Measurements from ENCODE around the gene TSPAN11. TPM values are rescaled to one million over a fixed set of nuclear protein-coding genes. Genes with fewer than 3 reads are reported as not detected.

The TSPAN11 gene
- total RNA-seq, 1 experiment from 2014 or later = not detected

DNA sequence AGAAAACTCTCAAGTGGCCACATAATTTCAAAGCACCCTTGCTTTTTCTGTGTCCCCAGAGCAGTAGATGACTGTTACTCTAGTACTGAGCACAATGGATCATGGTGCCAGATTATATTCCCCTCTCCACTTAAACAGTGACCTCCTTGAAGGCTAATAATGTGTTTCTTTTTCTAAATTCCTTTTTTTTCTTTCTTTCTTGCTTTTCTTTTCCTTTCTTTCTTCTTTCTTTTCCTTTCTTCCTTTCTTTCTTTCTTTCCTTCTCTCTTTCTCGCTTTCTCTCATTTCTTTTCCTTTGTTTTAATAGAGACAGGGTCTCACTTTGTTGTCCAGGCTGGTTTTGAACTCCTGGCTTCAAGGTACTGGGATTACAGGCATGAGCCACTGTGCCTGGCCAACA, 26.2 kb upstream of the TSPAN11 start:
- ChIA-PET POLR2A (no interaction called here), CTCF (no interaction called here)
- H3K36me3 Mint-ChIP-seq (ENCODE audit: insufficient read depth, unreplicated experiment) = no peaks in the 10 kb centered on the region
- Histone ChIP-seq H3K36me3 (ENCODE audit: control insufficient read depth, insufficient read depth, low read length) (no peaks in the 10 kb centered on the region), H3K4me1 (no peaks in the 10 kb centered on the region), H3K27me3 (replicated peaks; ENCODE audit: control insufficient read depth, insufficient read depth, low read length) (no peaks in the 10 kb centered on the region), H3K9me3 (no peaks in the 10 kb centered on the region), H3K4me3 (ENCODE audit: low read depth, low read length) (no peak overlapping the region)
- intact Hi-C loops (cut with micrococcal nuclease; ENCODE audit: unreplicated experiment) = no loop called here
- TF ChIP-seq, protein P1, sequence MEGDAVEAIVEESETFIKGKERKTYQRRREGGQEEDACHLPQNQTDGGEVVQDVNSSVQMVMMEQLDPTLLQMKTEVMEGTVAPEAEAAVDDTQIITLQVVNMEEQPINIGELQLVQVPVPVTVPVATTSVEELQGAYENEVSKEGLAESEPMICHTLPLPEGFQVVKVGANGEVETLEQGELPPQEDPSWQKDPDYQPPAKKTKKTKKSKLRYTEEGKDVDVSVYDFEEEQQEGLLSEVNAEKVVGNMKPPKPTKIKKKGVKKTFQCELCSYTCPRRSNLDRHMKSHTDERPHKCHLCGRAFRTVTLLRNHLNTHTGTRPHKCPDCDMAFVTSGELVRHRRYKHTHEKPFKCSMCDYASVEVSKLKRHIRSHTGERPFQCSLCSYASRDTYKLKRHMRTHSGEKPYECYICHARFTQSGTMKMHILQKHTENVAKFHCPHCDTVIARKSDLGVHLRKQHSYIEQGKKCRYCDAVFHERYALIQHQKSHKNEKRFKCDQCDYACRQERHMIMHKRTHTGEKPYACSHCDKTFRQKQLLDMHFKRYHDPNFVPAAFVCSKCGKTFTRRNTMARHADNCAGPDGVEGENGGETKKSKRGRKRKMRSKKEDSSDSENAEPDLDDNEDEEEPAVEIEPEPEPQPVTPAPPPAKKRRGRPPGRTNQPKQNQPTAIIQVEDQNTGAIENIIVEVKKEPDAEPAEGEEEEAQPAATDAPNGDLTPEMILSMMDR (IDR thresholded peaks at IDR 0.05; ENCODE audit: insufficient read depth in 1 of 2, low read depth in 1 of 2, low read length in 1 of 2, severe bottlenecking in 1 of 2, unreplicated experiment in 1 of 2) = no peak
- no TSS peak for BruUV-seq (replicated peaks)
- H3K4me1 Mint-ChIP-seq (ENCODE audit: low read depth, unreplicated experiment) = no peaks in the 10 kb centered on the region
- H3K27me3 Mint-ChIP-seq (ENCODE audit: insufficient read depth, unreplicated experiment) = peaks cover 9% of the 10 kb centered on the region
- H3K27ac Mint-ChIP-seq (ENCODE audit: unreplicated experiment) = no peak overlapping the region
- no peaks in the 10 kb centered on the region for H3K9me3 Mint-ChIP-seq (ENCODE audit: unreplicated experiment)
- DNase-seq = no peak
- H3K4me3 Mint-ChIP-seq (ENCODE audit: unreplicated experiment) = no peak overlapping the region

DNA sequence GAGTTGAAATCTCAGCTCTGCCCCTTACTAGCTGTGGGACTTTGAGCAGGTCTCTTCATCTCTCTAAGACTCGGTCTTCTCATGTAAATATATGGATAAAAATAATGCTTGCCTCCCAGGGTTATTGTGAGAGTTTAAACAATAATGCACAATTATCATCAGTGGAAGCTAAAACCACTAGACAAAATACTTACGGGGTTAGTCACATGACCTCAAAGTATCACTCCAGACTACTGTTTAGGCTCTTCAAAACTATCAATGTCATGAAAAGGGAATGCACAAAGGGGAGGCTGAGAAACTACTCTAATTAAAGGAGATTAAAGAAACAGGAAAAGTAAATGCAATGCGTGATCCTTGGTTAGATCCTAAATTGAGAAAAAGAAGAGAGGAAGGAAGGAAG, 24.5 kb upstream of the TSPAN11 start:
- no peaks in the 10 kb centered on the region for H3K9me3 Mint-ChIP-seq (ENCODE audit: unreplicated experiment)
- no peaks in the 10 kb centered on the region for H3K4me1 ChIP-seq
- H3K27me3 ChIP-seq (replicated peaks; ENCODE audit: control insufficient read depth, insufficient read depth, low read length) = no peaks in the 10 kb centered on the region
- intact Hi-C loops (cut with micrococcal nuclease; ENCODE audit: unreplicated experiment) = no loop called here
- no peak overlapping the region for H3K27ac Mint-ChIP-seq (ENCODE audit: unreplicated experiment)
- TF ChIP-seq, protein P1 (IDR thresholded peaks at IDR 0.05; ENCODE audit: insufficient read depth in 1 of 2, low read depth in 1 of 2, low read length in 1 of 2, severe bottlenecking in 1 of 2, unreplicated experiment in 1 of 2) = no peak
- H3K27me3 Mint-ChIP-seq (ENCODE audit: insufficient read depth, unreplicated experiment) = peaks cover 12% of the 10 kb centered on the region
- H3K4me3 Mint-ChIP-seq (ENCODE audit: unreplicated experiment) = no peak overlapping the region
- no peak for DNase-seq
- no peak overlapping the region for H3K4me3 ChIP-seq (ENCODE audit: low read depth, low read length)
- POLR2A ChIA-PET = no interaction called here
- no TSS peak for BruUV-seq (replicated peaks)
- no peaks in the 10 kb centered on the region for H3K4me1 Mint-ChIP-seq (ENCODE audit: low read depth, unreplicated experiment)
- no peaks in the 10 kb centered on the region for H3K36me3 Mint-ChIP-seq (ENCODE audit: insufficient read depth, unreplicated experiment)
- CTCF ChIA-PET = no interaction called here
- no peaks in the 10 kb centered on the region for H3K36me3 ChIP-seq (ENCODE audit: control insufficient read depth, insufficient read depth, low read length)
- H3K9me3 ChIP-seq = no peaks in the 10 kb centered on the region

DNA sequence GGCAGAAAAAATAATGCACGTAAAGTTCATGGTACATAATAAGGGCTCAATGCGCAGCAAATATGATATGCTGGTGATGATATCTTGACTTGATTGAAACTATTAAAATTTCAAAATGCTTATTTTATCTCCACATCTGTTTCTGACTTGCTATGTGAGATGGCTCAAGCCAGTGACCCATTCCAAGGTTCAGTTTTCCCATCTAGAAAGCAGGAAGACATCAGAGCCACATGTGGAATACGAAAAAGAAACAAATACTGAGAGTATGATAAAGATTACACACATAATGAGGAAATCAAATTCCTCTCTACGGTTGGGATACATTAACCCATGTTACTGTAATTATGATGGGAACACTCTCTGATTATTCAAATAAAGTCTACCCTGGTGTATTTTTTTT, 24.0 kb upstream of the TSPAN11 start:
- no peak for DNase-seq
- H3K36me3 ChIP-seq (ENCODE audit: control insufficient read depth, insufficient read depth, low read length) = no peaks in the 10 kb centered on the region
- no peaks in the 10 kb centered on the region for H3K27me3 ChIP-seq (replicated peaks; ENCODE audit: control insufficient read depth, insufficient read depth, low read length)
- Mint-ChIP-seq H3K27ac (ENCODE audit: unreplicated experiment) (no peak overlapping the region), H3K4me1 (ENCODE audit: low read depth, unreplicated experiment) (no peaks in the 10 kb centered on the region), H3K27me3 (ENCODE audit: insufficient read depth, unreplicated experiment) (peaks cover 11% of the 10 kb centered on the region), H3K36me3 (ENCODE audit: insufficient read depth, unreplicated experiment) (no peaks in the 10 kb centered on the region), H3K9me3 (ENCODE audit: unreplicated experiment) (no peaks in the 10 kb centered on the region), H3K4me3 (ENCODE audit: unreplicated experiment) (no peak overlapping the region)
- ChIA-PET CTCF (no interaction called here), POLR2A (no interaction called here)
- H3K9me3 ChIP-seq = no peaks in the 10 kb centered on the region
- TF ChIP-seq, protein P1 (IDR thresholded peaks at IDR 0.05; ENCODE audit: insufficient read depth in 1 of 2, low read depth in 1 of 2, low read length in 1 of 2, severe bottlenecking in 1 of 2, unreplicated experiment in 1 of 2) = no peak
- no TSS peak for BruUV-seq (replicated peaks)
- H3K4me1 ChIP-seq = no peaks in the 10 kb centered on the region
- intact Hi-C loops (cut with micrococcal nuclease; ENCODE audit: unreplicated experiment) = no loop called here
- no peak overlapping the region for H3K4me3 ChIP-seq (ENCODE audit: low read depth, low read length)
